GM06990 (cell line): ENCODE data around the gene EPPIN.

ENCODE experiments used
- DNase-seq: peaks from one replicate; pipeline ENCODE4 v3.0.0-alpha.2; 2011; ENCODE audit not compliant: insufficient read length; ENCODE audit errors: extremely low read depth
- H3K27me3 ChIP-seq: replicated peaks from 2 replicates; pipeline ENCODE4 v1.6.0; 2011; ENCODE audit warnings: low read length; ENCODE audit not compliant: control insufficient read depth, insufficient read depth
- H3K36me3 ChIP-seq: 2 replicates; pipeline ENCODE4 v1.5.1; 2011; ENCODE audit warnings: low read length; ENCODE audit not compliant: control insufficient read depth, insufficient read depth
- H3K4me3 ChIP-seq: replicated peaks from 2 replicates; pipeline ENCODE4 v1.5.1; 2011; ENCODE audit warnings: low read depth, mild to moderate bottlenecking, control low read depth, low read length
- CTCF ChIP-seq: IDR thresholded peaks from 2 replicates; pipeline ENCODE4 v1.5.1; 2011; ENCODE audit warnings: low read length, control low read depth, mild to moderate bottlenecking, inconsistent platforms; ENCODE audit not compliant: insufficient read depth, poor library complexity, severe bottlenecking

EPPIN gene

GRCh38 chr20:45495501-45495941 lies 51.7 kb downstream of the EPPIN start:
- no peak for DNase-seq
- Histone ChIP-seq H3K27me3 (no peaks in the 10 kb centered on the region; the same call in none of the 2 replicates), H3K4me3 (no peak overlapping the region), H3K36me3 (no peaks in the 10 kb centered on the region)
- TF ChIP-seq CTCF = no peak
